Hematopoietic multipotent progenitor cell treated with erythropoietin and hydrocortisone succinate and interleukin-3 and kit ligand, for 15 days (in vitro differentiated cells): ENCODE results near the gene ATP1A2.

Experiments
- DNase-seq: peaks from one replicate; pipeline ENCODE4 v3.0.0-alpha.2; 2015; ENCODE audit warnings: low spot score

The ATP1A2 gene

DNA sequence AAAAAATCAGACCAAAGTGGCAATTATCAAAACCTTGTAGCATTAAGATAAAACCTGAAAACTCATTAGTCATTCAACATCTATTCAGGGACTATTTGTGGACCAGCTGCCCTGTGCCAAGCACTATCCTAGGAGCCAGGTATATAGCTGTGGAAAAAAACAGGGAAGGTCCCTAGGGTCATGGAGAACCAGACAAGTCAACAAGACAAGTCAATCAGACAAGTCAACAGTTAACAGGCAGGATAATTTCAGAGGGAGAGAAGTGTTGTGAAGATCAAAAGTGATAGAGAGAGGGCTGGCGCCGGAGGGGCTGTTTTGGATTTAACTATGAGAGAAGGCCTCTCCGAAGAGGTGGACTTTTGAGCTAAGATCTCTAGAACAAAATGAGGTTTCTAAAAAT lies 32.6 kb downstream of the ATP1A2 start:
- DNase-seq = no peak

DNA sequence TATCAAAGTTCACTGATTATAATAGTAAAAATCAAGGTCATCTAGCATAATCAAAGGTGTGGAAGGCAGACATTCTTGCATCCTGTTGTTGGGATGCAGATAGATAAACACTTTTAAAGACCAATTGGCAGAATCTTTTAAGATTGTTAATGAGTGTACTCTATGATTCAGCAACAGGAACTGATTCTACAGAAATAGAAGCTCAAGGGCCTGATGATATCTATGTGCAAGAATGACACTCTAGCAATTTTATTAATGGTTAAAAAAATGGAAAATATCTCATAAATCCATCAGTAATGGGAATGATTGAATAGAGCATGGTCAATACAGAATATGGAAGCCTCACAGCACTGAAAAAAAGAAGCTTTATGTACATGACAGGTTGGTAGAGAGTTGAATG lies 33.7 kb downstream of the ATP1A2 start:
- no peak for DNase-seq

DNA sequence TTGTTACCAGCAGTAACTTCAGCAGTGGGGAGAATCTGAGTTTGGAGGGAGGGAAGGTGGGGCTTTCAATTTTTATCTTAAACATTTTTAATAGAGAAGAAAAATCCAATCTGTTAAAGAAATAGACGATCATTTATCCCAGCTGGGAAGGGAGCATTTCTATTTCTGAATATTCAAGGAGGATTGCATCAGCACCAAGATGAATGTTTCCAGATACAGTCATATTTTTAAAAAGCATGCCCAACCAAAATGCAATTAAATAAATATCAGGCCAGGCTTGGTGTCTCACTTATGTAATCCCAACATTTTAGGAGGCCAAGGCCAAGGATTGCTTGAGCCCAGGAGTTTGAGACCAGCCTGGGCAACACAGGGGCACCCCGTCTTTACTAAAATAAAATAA lies 34.2 kb downstream of the ATP1A2 start:
- no peak for DNase-seq

DNA sequence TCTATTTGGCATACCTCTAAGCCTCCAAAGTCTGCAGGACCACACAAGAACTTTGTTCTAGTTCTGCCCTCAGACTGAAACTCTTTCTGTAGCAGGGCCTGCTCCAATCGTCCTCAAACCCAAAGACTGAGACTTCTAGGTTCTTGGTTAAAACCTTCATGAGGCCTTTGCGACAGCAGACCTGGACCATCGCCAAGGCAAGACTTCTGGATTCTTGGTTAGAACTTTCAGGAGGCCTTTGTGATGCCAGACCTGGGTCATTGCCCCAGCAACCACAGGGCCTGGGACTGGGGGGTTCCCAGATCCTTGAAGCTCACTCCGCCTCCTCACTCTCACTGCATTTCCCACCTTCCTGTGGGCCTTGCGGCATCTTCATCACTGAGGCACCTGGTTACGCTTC lies 35.7 kb downstream of the ATP1A2 start, which contains the start of gene ATP1A4:
ATP1A4 (plus strand) TSS at position 301 of the 400 bp plus-strand sequence. CDS start 438 bp downstream, outside the sequence.
- DNase-seq = no peak

DNA sequence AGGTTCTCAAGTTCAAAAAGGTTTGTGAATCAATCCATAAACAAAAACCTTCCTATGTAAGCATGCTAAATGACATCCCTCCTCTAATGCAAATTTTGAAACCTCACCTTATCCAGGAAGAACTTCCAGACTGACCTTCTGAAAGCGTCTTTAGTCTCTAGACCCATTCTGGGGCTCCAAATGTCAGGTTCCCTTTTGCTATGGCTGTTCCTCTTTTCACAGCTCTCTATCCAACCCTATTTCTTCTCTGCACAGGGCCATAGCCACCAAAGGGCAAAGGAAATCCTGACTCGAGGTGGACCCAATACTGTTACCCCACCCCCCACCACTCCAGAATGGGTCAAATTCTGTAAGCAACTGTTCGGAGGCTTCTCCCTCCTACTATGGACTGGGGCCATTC lies 39.2 kb downstream of the ATP1A2 start:
- no peak for DNase-seq

DNA sequence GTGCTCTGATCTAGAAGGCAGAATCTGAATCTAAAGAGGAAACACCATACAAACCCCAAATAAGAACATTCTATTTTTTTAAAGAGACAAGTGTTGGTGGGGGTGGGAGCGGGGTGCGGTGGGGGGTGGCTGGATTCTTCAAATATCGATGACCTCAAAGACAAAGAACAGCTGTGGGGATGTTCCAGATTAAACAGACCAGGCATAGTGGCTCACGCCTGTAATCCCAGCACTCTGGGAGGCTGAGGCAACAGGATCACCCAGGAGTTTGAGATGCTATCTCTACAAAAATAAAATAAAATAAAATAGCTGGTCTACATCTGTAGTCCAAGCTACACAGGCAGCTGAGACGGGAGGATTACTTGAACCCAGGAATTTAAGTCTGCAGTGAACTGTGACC lies 40.8 kb downstream of the ATP1A2 start:
- DNase-seq = no peak

DNA sequence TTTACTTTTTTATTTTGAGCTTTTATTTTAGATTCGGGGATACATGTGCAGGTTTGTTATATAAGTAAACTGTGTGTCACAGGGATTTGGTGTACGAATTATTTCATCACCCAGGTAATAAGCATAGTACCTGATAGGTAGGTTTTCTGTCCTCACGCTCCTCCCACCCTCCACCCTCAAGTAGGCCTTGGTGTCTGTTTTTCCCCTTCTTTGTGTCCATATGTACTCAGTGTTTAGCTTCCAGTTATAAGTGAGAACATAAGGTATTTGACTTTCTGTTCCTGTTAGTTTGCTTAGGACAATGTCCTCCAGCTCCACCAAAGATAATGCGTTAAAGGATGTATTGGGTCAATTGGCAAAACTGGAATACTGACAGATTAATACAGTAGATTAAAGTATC lies 41.6 kb downstream of the ATP1A2 start:
- DNase-seq = no peak

DNA sequence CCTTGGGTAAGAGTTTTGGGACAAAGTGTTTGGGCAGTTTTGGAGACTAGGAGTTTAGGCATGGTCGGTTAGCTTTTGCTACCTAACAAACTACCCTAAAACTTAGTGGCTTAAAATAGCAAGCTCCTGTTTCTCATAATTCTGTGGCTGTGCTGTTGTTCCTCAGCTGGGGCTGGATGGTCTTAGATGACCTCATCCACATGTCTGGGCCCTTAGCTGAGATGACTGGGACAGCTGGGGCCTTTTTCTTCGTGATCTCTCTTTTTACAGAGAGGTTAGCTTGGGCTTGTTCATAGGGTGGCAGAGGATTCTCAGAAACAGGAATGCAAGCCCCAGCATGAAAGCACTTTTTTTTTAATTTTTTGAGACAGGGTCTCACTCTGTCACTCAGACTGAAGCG lies 42.5 kb downstream of the ATP1A2 start:
- no peak for DNase-seq

DNA sequence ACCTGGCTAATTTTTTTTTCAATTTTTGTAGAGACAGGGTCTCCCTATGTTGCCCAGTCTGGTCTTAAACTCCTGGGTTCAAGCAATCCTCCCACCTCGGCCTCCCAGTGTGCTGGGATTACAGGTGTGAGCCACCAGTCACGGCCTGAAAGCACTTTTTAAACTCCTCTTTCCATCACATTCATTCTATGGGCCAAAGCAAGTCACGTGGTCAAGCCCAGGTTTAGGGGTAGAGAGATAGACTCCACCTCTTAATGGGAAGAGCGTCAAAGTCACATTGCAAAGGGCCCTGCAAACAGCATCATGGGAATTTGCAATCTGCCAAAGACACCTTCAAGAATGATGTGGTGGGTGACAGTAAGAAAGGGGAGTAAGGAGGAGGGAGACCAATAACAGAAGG lies 43.0 kb downstream of the ATP1A2 start:
- no peak for DNase-seq

DNA sequence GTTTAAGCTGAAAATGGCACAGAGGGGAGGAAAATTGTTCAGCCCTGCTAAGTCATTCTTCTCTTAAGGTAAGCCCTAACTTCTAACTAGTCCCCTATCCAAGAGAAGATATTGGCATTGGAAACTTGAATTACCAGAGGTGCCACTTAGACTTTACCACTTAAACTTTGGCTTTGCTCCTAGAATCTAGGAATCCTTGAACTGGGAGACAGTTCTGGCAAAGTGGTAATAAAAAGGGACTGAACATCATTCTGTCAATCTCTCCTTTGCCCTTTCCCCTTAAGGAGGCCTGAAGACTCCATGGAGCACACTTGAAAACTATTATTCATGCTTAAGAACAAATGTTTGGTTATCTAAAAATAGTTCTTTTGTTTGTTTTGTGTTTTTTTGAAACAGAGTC lies 44.3 kb downstream of the ATP1A2 start:
- DNase-seq = no peak

DNA sequence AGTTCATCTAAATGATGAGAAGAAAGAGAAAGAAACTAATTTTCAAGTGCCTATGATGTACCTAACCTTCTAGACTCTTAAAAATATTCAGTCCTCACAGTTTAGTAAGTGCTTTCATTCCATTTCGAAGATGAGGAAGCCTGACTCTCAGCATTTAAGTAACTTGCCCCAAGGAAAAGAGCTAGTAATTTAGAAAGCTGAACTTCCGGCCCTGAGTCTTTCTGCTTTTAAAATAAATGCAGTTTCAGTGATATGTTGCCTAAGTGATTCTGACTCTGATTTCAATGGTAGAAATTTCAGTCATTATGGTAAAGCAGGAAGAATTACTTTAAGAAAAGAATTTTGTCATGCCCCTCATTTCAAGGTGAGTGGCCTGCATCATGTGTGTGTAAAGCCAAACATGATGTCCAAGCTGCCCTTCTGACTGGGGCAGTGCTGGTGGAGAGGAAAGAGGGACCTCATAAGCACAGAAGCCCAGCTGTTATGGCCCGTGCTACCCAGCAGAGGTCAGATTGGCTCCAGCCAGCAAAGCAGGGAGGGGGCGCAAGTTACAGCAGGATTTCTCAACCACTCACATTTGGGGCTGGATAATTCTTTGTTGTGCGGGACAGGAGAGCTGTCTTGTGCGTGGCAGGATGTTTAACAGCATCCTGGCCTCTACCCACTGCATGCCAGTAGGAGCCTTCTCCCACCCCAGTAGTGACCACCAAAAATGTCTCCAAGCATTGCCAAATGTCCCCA lies 46.6 kb downstream of the ATP1A2 start:
- no peak for DNase-seq

DNA sequence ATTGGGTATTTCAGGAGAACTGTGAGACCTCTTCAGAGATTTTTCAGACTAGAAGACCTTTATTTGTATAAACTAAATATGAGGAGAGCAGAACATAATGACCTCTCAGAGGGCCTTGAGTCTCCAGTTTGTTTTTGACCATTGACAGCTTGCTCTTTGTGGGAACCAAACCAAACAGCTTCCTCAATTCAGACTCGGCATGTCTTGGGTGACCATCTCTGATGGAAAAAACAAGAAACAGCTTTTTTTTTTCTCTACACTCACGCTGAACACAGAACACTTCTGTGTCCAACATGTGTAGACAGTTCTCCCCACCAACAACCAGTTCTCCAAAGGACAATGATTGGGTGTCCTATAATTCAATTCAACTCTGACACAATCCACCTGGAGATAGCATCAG lies 47.4 kb downstream of the ATP1A2 start:
- no peak for DNase-seq

DNA sequence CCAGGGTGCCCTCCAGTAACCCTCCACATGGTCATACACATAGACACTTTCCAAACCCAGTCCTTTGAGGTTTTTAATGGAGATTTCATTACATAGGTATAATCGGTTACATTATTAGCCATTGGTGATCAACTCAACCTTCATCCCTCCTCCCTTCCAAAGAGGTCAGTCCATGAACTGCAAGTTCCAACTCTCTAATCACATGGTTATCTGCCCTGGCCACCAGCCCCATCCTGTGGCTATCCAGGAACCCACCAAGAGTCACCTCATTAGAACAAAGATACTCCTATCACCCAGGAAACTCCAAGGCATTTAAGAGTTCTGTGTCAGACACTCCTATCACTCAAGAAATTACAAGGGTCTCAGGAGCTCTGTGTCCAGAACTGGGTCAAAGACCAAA lies 48.1 kb downstream of the ATP1A2 start:
- no peak for DNase-seq

DNA sequence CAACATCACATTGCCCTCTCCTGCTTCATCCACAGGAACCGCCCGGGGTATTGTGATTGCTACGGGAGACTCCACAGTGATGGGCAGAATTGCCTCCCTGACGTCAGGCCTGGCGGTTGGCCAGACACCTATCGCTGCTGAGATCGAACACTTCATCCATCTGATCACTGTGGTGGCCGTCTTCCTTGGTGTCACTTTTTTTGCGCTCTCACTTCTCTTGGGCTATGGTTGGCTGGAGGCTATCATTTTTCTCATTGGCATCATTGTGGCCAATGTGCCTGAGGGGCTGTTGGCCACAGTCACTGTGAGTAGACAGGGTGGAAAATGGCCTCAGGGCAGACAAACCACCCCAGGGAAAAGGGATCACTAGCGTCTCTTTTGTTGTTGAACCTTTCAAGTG lies 48.6 kb downstream of the ATP1A2 start:
- no peak for DNase-seq

DNA sequence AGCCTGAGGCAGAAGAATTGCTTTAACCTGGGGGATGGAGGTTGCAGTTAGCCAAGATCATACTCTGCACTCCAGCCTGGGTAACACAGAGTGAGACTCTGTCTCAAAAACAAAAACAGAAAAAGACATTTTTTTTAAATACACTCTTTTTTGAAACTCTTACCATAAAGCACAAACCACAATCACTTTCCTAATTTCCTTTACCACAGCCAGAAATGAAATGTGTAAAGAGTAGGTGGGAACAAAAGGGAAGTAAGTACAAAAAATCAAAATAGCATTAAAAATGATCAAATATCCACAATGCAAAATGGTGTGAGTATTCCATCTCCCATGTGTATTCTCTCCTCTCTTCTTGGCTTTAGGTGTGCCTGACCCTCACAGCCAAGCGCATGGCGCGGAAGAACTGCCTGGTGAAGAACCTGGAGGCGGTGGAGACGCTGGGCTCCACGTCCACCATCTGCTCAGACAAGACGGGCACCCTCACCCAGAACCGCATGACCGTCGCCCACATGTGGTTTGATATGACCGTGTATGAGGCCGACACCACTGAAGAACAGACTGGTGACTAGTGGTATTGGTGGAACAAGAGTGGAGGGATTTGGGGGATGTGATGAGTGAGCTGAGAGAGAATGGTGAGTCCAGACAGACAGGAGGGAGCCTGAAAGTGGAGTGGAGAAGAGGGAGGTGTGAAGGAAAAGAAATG lies 50.8 kb downstream of the ATP1A2 start:
- DNase-seq = no peak

DNA sequence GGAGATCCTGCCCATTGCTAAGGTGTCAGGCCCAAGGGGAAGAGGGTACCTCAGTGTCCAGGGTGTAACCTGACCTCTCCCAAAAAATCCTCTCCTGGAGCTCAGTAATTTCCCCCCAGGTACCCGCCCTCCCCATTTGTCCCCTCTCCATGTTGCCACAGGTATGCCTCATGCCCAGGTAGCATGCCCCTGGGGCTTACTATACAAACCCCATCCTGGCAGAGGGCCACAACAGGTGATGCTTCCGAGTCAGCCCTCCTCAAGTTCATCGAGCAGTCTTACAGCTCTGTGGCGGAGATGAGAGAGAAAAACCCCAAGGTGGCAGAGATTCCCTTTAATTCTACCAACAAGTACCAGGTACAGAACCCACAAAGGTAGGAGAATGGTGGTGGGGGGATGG lies 51.5 kb downstream of the ATP1A2 start:
- DNase-seq = no peak

DNA sequence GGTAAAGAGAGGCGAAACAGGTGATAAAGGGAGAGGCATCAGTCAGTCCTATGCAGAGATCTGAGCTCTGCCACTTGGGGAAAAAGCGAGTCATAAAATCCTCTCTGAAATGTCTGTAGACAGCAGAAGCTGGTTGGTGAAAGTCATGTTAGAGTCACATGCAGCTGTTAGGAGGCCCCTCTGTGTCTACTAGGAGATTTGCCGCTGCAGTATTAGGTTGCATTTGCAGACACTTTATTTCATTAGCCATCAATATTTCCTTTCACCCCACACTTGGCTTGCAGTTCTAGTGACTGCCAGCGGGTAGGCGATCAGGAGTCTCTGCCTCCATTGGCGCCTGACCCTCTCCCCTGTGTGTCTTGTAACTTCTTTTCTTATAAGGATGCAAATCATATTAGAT lies 52.0 kb downstream of the ATP1A2 start:
- no peak for DNase-seq

DNA sequence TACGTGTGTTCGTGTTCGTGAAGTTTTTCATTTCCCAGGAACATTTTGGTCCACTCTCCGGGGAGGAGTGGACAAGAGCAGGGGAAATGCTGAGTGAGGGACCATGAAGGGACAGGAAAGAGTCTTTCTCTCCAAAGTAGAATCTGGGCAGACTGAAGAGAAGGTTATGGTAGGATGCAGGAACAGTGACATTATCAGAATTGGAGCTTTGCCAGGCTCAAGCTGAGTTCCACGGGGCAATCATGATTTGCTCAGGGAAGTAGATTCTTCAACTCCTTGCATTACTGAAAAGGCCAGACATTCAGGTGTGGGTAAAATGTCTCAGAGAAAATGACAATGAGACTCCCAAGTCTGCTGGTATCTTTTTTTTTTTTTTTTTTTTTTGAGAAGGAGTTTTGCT lies 52.5 kb downstream of the ATP1A2 start:
- no peak for DNase-seq

DNA sequence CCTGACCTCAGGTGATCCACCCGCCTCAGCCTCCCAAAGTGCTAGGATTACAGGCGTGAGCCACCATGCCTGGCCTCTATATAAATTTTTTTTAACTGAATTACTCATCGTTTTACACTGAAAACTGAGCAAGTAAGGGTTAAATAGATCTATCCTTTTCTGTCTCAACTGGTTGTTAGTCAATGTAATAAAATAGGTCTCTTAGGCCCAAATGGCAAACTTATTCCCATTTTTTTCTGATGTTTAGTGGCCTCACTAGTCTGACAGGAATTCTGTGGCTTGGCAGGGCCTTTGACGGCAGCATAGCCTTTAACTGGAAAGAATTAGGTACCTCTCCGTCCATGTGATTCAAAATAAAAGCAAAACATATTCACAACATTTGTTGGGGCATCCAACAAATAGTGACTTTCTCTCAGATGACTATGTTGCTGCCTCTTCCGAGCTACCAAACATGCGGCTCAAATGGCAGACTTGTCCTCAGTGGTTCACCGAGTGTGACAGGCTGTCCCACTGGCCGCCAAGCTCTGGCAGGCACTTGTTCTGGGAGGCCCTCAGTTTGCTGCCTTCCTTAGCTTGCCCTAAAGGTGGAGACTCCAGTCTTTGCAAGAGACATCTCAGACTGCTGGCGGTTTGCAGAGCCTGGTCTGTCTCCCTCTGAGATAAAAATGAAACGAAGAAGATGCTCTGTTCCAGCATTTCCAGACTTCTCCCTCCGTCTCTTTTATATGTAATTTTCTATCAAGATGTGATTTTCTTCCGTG lies 53.2 kb downstream of the ATP1A2 start:
- DNase-seq = no peak

DNA sequence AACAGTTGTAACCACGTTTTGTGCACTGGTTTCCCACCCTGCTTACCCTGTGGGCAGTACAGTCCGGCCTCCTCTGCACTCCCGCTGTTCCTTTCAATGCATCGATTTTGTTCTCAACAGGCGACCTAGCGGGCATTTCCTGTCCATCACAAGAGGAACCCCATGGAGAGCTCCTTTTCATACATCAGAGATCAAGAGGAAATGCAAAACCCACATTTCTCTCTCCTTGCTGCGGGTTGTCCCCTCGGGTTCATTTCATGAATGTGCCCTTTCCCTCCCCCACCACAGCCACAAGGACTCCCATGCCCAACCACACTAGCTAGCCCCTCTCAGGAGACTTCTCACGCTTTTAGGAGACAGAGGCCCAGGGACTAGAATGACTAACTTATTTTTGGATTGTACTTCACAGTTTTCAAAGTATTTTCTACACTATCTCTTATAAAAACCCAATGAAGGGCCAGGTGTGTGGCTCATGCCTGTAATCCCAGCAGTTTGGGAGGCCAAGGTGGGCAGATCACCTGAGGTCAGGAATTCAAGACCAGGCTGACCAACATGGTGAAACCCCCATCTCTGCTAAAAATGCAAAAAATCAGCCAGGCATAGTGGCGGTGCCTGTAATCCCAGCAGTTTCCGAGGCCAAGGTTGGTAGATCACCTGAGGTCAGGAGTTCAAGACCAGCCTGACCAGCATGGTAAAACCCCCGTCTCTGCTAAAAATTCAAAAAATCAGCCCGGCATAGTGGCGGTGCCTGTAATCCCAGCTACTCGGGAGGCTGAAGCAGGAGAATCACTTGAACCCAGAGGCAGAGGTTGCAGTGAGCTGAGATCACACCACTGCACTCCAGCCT lies 54.2 kb downstream of the ATP1A2 start:
- no peak for DNase-seq

DNA sequence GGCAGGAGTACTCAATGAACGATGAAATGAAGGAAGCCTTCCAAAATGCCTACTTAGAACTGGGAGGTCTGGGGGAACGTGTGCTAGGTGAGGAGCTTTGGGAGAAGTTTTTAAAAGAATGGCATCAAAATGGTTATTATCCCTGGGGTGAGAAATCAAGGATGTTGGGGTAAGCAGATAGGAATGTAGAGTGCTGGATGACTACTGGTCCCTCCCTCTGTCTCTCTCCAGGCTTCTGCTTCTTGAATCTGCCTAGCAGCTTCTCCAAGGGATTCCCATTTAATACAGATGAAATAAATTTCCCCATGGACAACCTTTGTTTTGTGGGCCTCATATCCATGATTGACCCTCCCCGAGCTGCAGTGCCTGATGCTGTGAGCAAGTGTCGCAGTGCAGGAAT lies 55.8 kb downstream of the ATP1A2 start:
- DNase-seq = no peak

DNA sequence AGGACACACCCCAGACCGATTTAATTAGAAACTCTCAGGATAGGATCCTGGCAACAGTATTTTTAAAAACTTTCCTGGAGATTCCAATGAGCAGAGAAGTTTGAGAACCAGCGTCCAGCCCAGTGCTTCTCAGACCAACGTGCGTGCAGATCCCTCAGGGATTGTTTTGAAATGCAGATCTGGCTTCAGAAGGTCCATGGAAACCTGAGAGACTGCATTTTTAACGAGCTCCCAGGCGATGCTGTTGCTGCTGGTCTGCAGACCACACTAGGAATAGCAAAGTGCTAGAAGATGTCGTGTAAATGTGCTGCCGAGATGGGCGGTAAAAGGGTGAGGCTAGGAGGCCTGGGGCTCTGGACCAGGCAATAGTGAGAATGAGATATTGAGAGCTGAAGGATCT lies 56.4 kb downstream of the ATP1A2 start:
- DNase-seq = no peak
